Fibroblast of the aortic adventitia (primary cell): ENCODE measurements around the gene NUP188. TPM values are rescaled to one million over a fixed set of nuclear protein-coding genes. Genes with fewer than 3 reads are reported as not detected.

Source experiments
- DNase-seq: peaks from one replicate; pipeline ENCODE4 v3.0.0-alpha.2; 2010; ENCODE audit warnings: low read depth
- H3K4me3 ChIP-seq: 2 replicates; pipeline ENCODE4 v1.5.1; 2011; ENCODE audit warnings: low read depth, mild to moderate bottlenecking, control low read depth, low read length, moderate library complexity
- total RNA-seq: library from RNA; depleted of rRNA; stranded (reverse); fragments of >200 nt; gene quantifications from 2 replicates; pipeline ENCODE4 v1.2.3, GENCODE V29; 2012; ENCODE audit warnings: low replicate concordance
- TF ChIP-seq, protein P1 (sequence below): IDR thresholded peaks from 2 replicates; pipeline ENCODE4 v1.5.1; 2011; ENCODE audit warnings: mild to moderate bottlenecking, low read length, control low read depth, inconsistent platforms; ENCODE audit not compliant: insufficient read depth

Gene NUP188, protein sequence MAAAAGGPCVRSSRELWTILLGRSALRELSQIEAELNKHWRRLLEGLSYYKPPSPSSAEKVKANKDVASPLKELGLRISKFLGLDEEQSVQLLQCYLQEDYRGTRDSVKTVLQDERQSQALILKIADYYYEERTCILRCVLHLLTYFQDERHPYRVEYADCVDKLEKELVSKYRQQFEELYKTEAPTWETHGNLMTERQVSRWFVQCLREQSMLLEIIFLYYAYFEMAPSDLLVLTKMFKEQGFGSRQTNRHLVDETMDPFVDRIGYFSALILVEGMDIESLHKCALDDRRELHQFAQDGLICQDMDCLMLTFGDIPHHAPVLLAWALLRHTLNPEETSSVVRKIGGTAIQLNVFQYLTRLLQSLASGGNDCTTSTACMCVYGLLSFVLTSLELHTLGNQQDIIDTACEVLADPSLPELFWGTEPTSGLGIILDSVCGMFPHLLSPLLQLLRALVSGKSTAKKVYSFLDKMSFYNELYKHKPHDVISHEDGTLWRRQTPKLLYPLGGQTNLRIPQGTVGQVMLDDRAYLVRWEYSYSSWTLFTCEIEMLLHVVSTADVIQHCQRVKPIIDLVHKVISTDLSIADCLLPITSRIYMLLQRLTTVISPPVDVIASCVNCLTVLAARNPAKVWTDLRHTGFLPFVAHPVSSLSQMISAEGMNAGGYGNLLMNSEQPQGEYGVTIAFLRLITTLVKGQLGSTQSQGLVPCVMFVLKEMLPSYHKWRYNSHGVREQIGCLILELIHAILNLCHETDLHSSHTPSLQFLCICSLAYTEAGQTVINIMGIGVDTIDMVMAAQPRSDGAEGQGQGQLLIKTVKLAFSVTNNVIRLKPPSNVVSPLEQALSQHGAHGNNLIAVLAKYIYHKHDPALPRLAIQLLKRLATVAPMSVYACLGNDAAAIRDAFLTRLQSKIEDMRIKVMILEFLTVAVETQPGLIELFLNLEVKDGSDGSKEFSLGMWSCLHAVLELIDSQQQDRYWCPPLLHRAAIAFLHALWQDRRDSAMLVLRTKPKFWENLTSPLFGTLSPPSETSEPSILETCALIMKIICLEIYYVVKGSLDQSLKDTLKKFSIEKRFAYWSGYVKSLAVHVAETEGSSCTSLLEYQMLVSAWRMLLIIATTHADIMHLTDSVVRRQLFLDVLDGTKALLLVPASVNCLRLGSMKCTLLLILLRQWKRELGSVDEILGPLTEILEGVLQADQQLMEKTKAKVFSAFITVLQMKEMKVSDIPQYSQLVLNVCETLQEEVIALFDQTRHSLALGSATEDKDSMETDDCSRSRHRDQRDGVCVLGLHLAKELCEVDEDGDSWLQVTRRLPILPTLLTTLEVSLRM (N-terminal part only)
- total RNA-seq: 37.0 and 69.1 TPM in 2 replicates

DNA sequence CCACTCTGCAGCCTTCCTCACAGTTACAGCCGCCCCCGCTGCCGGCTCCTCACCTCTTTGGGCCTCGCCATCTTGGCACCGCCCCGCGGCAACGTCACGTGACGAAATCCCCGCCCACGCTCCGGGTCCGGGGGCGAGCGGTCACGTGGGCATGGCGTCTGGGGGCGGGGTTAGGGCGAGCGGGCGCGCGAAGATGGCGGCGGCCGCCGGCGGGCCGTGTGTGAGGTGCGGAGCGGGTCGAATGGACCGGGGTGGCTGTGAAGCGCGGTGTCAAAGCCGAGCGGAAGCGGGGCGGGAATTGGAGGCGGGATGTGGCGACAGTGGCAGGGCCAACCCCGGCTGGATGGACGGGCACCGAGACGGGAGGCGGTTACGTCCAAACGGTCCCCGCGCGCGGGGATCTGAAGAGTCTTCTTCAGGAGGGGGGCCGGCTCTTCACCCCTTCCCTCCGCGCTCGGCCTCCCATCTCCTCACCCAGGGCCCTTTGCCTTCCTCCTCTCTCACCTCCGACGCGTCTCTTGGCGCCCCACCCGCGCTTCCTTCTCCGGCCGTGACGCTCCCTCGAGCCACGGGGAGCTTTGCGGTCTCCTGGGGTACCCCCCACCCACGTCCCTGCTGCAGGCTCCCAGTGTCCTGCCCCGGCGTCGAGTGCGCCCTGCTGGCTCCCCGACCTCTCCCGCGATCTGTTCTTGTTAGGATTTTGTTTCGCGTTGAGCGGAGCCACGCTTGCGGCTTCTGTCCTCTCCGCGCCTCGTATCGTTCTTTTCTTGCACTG lies at the start of gene NUP188, which contains the start of gene DOLK:
Gene NUP188 (plus strand): TSS at position 173 of the 775 bp plus-strand sequence. CDS start 21 bp downstream, at position 194.
Gene DOLK (minus strand): TSS at position 77 of the 775 bp plus-strand sequence. CDS start 300 bp downstream, outside the sequence.
- H3K4me3 ChIP-seq: peak within 1 kb of the TSS; percentile 93
- peak; percentile 86 for DNase-seq
- TF ChIP-seq, protein P1, sequence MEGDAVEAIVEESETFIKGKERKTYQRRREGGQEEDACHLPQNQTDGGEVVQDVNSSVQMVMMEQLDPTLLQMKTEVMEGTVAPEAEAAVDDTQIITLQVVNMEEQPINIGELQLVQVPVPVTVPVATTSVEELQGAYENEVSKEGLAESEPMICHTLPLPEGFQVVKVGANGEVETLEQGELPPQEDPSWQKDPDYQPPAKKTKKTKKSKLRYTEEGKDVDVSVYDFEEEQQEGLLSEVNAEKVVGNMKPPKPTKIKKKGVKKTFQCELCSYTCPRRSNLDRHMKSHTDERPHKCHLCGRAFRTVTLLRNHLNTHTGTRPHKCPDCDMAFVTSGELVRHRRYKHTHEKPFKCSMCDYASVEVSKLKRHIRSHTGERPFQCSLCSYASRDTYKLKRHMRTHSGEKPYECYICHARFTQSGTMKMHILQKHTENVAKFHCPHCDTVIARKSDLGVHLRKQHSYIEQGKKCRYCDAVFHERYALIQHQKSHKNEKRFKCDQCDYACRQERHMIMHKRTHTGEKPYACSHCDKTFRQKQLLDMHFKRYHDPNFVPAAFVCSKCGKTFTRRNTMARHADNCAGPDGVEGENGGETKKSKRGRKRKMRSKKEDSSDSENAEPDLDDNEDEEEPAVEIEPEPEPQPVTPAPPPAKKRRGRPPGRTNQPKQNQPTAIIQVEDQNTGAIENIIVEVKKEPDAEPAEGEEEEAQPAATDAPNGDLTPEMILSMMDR: no peak

DNA sequence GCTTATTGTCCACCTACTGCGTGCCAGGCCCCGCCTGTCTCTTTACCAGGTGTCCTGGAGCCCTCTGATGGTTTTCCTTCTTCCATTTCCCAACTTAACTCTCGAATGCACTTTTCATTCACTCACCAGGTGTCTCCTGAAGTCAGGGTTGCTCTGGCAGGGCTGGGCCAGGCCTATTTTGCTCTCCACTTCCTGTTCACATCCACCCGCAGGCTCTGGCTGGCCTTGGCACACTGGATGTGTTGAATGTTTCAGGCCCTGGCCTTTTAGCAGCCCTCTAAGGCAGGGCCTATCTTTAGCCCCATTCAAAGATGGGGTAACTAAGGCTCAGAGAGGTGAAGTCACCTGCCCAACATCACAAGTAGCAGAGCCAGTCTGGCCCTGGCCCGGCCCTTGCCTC lies 49.1 kb upstream of the NUP188 start:
- no peak for DNase-seq
- no peak overlapping the region for H3K4me3 ChIP-seq
- TF ChIP-seq, protein P1: no peak

DNA sequence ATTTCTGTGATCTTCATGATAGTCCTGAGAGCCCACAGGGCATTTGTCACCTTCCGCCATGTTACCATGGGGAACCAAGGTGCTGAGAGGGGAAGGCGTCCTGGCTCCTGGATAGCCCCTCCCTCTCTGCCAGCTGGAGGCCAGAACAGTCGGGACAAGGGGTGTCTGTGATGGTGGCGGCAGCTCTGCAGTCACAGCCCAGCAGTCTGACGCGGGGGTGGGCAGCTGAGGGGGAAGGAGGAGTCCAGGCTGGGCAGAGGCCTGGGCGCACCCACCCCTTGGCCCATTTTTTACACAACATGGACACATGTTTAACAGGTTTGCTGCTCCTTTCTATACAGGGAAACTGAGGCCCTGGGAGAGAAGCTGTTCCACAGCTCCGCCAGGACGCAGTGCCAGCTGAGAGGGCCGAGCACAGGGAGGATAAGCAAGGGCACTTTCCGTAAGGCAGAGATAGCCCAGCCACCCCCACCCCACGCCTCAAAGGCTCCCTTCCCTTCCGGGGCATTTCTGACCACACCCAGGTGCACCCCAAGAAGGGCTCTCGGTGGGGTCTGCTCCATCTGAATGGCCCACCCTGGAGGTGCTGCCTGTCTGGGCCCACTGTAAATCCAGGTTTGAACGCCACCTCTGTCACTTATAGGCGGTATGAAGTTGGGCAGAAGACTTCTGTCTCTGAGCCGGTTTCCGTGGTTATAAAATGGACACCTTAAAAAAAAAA lies 48.5 kb upstream of the NUP188 start:
- TF ChIP-seq, protein P1: no peak
- DNase-seq: no peak
- H3K4me3 ChIP-seq: no peak overlapping the region

DNA sequence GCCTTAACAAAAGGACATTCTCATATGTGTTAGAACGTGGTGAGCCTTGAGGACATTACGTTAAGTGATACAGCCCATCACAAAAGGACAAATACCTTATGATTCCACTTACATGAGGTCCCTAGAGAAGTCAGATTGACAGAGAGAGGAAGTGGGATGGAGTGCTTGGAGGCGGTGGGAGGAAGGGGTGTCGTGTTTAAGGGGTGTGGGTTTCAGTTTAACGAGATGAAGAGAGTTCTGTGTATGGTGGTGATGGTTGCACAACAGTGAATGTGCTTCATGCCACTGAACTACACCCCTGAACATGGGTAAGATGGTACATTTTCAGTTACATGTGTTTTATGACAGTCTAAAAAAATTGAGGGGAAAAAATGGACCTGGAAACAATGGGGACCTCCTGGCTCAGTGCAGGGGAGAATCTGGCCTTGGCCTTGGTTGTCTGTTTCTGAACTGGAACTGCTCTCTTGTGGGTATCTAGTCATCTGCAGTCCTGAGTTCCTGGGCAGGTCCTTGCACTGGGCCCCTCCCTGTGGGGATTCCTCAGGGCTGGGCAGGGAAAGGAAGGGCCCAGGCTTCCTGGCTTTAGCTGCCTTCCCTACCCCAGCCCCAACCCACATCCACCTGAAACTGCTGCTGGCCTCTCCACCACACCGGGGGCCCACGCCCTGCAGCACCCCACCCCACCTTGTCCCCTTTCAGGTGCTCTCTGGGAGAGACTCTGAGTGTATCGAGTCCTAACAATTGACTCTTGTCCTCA lies 47.8 kb upstream of the NUP188 start:
- no peak overlapping the region for H3K4me3 ChIP-seq
- DNase-seq: no peak
- TF ChIP-seq, protein P1: no peak

DNA sequence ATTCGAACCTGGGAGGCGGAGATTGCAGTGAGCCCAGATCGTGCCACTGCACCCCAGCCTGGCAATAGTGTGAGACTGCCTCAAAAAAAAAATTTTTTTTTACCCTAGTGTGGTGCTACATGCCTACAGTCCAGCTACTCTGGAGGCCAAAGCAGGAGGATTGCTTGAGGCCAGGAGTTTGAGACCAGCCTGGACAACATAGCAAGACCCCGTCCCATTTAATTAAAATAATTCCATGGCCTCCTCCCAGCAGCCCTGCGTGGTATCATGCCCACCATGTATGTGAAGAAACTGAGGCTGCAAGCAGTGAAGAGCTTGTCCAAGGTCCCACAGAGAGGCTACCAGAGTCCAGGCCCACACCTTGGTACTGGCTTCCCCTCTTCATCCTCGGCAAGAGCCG lies 46.1 kb upstream of the NUP188 start:
- TF ChIP-seq, protein P1: no peak
- H3K4me3 ChIP-seq: no peak overlapping the region
- DNase-seq: no peak
